IPS DF 6.9 (cell line): Measurements from ENCODE around the gene ZDHHC14.
"Not testable (repeated sequence)": the region's sequence is repeated elsewhere in the genome, so short reads cannot be mapped to it uniquely, and the experiment has no call there.

Experiments
- DNase-seq: peaks from one replicate; pipeline ENCODE4 v3.0.0-alpha.2; 2013; ENCODE audit warnings: low read depth, low spot score
- H3K27ac ChIP-seq: one replicate; pipeline ENCODE4 v1.5.1; 2013; ENCODE audit warnings: low read length, control low read depth
- H3K27me3 ChIP-seq: 2 replicates; pipeline ENCODE4 v1.6.1; 2013; ENCODE audit warnings: mild to moderate bottlenecking, low read length; ENCODE audit not compliant: control insufficient read depth, insufficient read depth
- H3K36me3 ChIP-seq: 2 replicates; pipeline ENCODE4 v1.6.1; 2013; ENCODE audit warnings: low read length; ENCODE audit not compliant: control insufficient read depth, insufficient read depth
- H3K4me1 ChIP-seq: 2 replicates; pipeline ENCODE4 v1.6.1; 2013; ENCODE audit warnings: low read length; ENCODE audit not compliant: control insufficient read depth, insufficient read depth
- H3K4me3 ChIP-seq: 2 replicates; pipeline ENCODE4 v1.5.1; 2013; ENCODE audit warnings: mild to moderate bottlenecking, low read length
- H3K9me3 ChIP-seq: 2 replicates; pipeline ENCODE4 v1.6.1; 2013; ENCODE audit warnings: low read length, inconsistent platforms; ENCODE audit not compliant: control insufficient read depth, insufficient read depth
- WGBS: extraction: QIAGEN DNeasy Blood & Tissue Kit; methylation state at CpG from one replicate; pipeline ENCODE4 v1.1.7; 2013; ENCODE audit warnings: mixed read lengths, missing lambda C conversion rate; ENCODE audit not compliant: insufficient read length, insufficient coverage; 5-methylcytosine and 5-hydroxymethylcytosine counted together

The ZDHHC14 gene

GRCh38 chr6:157392927-157393668 is 12.1 kb downstream of the ZDHHC14 start:
- H3K4me1 ChIP-seq: no peaks in the 10 kb centered on the region
- no peaks in the 10 kb centered on the region for H3K9me3 ChIP-seq
- no peaks in the 10 kb centered on the region for H3K27me3 ChIP-seq
- no peaks in the 10 kb centered on the region for H3K36me3 ChIP-seq
- no peak for DNase-seq
- no CpG with 5 or more reads among the region's 14 CpGs for WGBS
- H3K4me3 ChIP-seq: no peak overlapping the region
- H3K27ac ChIP-seq: no peak overlapping the region

GRCh38 chr6:157393669-157394327 is 12.8 kb downstream of the ZDHHC14 start:
- Histone ChIP-seq H3K9me3 (no peaks in the 10 kb centered on the region), H3K4me1 (peaks cover 2% of the 10 kb centered on the region; the same call in 1 of the 2 replicates), H3K27me3 (no peaks in the 10 kb centered on the region), H3K36me3 (no peaks in the 10 kb centered on the region), H3K27ac (no peak overlapping the region), H3K4me3 (no peak overlapping the region)
- no CpG with 5 or more reads among the region's 6 CpGs for WGBS
- no peak for DNase-seq

- H3K27ac ChIP-seq, H3K9me3 ChIP-seq, H3K4me3 ChIP-seq, H3K36me3 ChIP-seq, H3K4me1 ChIP-seq, H3K27me3 ChIP-seq, DNase-seq: not testable (repeated sequence)
- no CpG with 5 or more reads among the region's 11 CpGs for WGBS
Observed at GRCh38 chr6:157395199-157395598, 14.2 kb downstream of the ZDHHC14 start.

- Histone ChIP-seq H3K27me3 (no peaks in the 10 kb centered on the region), H3K36me3 (no peaks in the 10 kb centered on the region), H3K4me1 (peaks cover 2% of the 10 kb centered on the region; the same call in 1 of the 2 replicates), H3K9me3 (no peaks in the 10 kb centered on the region), H3K4me3 (no peak overlapping the region), H3K27ac (no peak overlapping the region)
- DNase-seq: no peak
- no CpG with 5 or more reads among the region's 3 CpGs for WGBS
Observed at GRCh38 chr6:157396026-157396425, 15.0 kb downstream of the ZDHHC14 start.

- Histone ChIP-seq H3K4me3 (no peak overlapping the region), H3K27ac (no peak overlapping the region), H3K36me3 (no peaks in the 10 kb centered on the region), H3K4me1 (peaks cover 2% of the 10 kb centered on the region; the same call in 1 of the 2 replicates), H3K27me3 (no peaks in the 10 kb centered on the region), H3K9me3 (no peaks in the 10 kb centered on the region)
- no CpG with 5 or more reads among the region's 9 CpGs for WGBS
- DNase-seq: no peak
Observed at GRCh38 chr6:157397660-157398059, 16.7 kb downstream of the ZDHHC14 start.

- no peak overlapping the region for H3K4me3 ChIP-seq
- H3K4me1 ChIP-seq: peaks cover 2% of the 10 kb centered on the region; the same call in 1 of the 2 replicates
- no peaks in the 10 kb centered on the region for H3K27me3 ChIP-seq
- H3K36me3 ChIP-seq: no peaks in the 10 kb centered on the region
- WGBS: no CpG with 5 or more reads among the region's 2 CpGs
- H3K9me3 ChIP-seq: no peaks in the 10 kb centered on the region
- H3K27ac ChIP-seq: no peak overlapping the region
- DNase-seq: no peak
Observed at GRCh38 chr6:157398151-157398550, 17.2 kb downstream of the ZDHHC14 start.

GRCh38 chr6:157400676-157401075 is 19.7 kb downstream of the ZDHHC14 start:
- H3K27me3 ChIP-seq: no peaks in the 10 kb centered on the region
- H3K27ac ChIP-seq: no peak overlapping the region
- WGBS: no CpG with 5 or more reads among the region's 7 CpGs
- no peak overlapping the region for H3K4me3 ChIP-seq
- no peaks in the 10 kb centered on the region for H3K36me3 ChIP-seq
- peaks cover 5% of the 10 kb centered on the region for H3K4me1 ChIP-seq
- no peak for DNase-seq
- H3K9me3 ChIP-seq: no peaks in the 10 kb centered on the region

GRCh38 chr6:157401734-157402338 is 20.8 kb downstream of the ZDHHC14 start:
- H3K4me3 ChIP-seq: no peak overlapping the region
- peaks cover 5% of the 10 kb centered on the region for H3K4me1 ChIP-seq
- no peaks in the 10 kb centered on the region for H3K9me3 ChIP-seq
- WGBS: no CpG with 5 or more reads among the region's 6 CpGs
- H3K36me3 ChIP-seq: no peaks in the 10 kb centered on the region
- no peaks in the 10 kb centered on the region for H3K27me3 ChIP-seq
- DNase-seq: no peak
- no peak overlapping the region for H3K27ac ChIP-seq

- Histone ChIP-seq H3K4me1 (peaks cover 6% of the 10 kb centered on the region), H3K27me3 (no peaks in the 10 kb centered on the region), H3K27ac (no peak overlapping the region), H3K9me3 (no peaks in the 10 kb centered on the region), H3K4me3 (no peak overlapping the region), H3K36me3 (no peaks in the 10 kb centered on the region)
- no CpG with 5 or more reads among the region's 3 CpGs for WGBS
- DNase-seq: no peak
Observed at GRCh38 chr6:157402996-157403685, 22.2 kb downstream of the ZDHHC14 start.

- H3K36me3 ChIP-seq: no peaks in the 10 kb centered on the region
- no peak for DNase-seq
- no peak overlapping the region for H3K4me3 ChIP-seq
- WGBS: no CpG with 5 or more reads among the region's 6 CpGs
- H3K4me1 ChIP-seq: peaks cover 5% of the 10 kb centered on the region
- no peaks in the 10 kb centered on the region for H3K9me3 ChIP-seq
- no peaks in the 10 kb centered on the region for H3K27me3 ChIP-seq
- no peak overlapping the region for H3K27ac ChIP-seq
Observed at GRCh38 chr6:157403686-157404051, 22.7 kb downstream of the ZDHHC14 start.
